HCEC 1CT (cell line): ENCODE data around the gene COPZ1.
A peak's percentile ranks its signal among the peaks of the same experiment; 100 is the strongest.

Experiments
- DNase-seq: peaks from one replicate; pipeline ENCODE4 v3.0.0-alpha.2; 2017

COPZ1 gene

GRCh38 chr12:54379398-54380201 is 54.7 kb downstream of the COPZ1 start:
- peak; percentile 82 for DNase-seq

DNA sequence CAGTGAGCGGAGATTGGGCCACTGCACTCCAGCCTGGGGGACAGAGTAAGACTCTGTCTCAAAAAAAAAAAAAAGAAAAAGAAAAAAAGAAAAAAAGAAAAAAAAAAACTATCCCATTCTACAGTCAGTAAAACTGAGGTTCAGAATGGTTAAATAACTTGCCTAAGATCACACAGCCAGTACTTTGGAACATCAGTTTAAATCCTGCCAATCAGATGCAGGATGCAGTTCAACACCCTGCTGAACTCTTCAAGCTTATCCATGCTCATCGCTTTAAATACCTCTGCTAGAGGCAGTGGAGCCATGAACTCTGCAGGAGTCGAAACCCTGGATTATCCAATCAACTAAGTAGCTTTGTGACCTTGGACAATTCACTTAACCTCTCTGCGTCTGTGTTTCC is 56.2 kb downstream of the COPZ1 start:
- DNase-seq: no peak

GRCh38 chr12:54383041-54383609 is 58.2 kb downstream of the COPZ1 start:
- DNase-seq: peak; percentile 99

DNA sequence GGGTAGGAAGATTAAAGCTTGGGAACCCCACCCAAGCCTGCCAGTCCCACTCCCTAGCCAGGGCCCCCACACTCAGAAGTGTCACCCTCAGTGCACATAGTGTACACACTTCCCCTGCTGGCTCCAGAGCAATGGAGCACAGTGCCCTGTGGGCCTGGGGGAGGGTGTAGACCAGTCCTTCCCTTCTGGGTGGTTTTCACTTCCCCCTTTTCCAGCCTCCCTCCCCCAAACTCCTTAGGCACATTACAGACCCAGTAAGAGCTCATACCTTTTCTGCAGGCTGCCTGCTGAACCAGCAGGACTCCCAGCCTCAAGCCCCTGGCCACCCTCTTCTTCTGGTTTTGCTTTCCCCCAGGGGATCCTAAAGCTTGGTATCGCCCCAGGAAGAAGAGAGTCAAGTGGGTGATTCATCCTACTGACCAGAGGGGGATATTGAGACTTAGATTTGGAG is 59.7 kb downstream of the COPZ1 start, which contains the start of gene ZNF385A:
TSS of gene ZNF385A (minus strand) at position 143 of the 451 bp plus-strand sequence. CDS start 219 bp downstream, outside the sequence.
- DNase-seq: no peak

DNA sequence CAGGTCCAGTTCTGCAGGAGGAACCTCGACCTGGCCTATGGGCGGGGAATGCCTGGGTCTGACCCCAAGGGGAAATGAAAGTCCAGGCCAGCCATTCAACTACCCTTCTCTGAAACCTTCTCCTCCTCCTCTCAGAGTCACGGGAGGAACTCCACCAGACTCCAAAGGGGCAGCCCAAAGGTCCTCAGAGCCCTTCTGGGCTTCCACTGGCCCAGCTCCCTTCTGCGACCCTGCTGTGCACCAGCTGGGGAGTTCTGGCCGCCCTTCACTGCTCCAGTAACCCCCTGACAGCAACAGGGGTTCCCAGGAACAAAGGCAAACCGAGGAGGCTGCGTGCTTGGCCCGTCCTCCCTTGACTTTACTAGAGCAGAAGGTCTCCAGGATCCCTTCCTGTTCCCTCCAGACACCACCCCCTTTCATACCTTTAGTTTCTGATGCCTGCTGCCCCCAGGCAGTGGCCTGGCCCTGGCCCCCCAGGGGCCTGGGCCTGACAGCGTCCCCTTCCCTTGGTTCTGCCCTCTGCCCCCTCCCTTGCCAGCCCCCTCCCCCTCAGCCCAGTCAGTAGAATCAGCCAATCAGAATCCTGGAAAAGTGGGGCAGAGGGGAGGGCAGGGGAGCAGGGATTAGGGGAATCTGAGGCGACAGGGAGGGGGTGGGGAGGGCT is 60.5 kb downstream of the COPZ1 start:
- DNase-seq: no peak

DNA sequence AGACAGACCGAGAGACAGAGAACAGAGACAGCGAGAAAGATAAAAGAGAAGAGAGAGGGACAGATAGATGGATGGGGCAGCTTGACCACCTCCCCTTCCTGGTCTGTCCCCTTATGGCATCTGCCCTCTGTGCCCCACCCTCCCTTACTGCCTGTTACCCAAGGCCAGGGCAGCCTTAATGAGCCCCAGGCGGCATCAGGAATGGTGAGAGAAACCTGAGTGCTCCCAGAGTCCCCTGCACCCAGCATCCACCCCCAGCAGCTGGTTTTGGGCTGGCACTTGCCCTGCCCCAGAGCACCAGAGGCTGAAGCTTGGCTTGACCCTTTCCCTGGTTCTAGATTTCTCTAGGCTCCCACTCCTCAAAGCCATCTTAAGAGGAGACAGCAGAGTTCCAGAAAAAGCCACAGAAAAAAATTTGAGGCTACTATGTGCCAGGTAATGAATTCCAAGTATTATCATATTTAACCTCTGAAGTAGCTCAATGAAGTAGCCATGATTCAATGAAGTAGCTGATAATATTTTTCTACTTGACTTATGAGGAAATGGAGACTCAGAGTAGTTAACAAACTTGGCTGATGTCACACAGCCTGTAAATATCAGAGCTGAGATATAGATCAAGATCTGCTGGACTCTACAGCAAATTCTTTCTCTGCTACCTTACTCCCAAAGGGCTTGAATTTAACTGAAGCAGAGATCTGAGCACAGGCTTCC is 61.6 kb downstream of the COPZ1 start:
- DNase-seq: no peak

DNA sequence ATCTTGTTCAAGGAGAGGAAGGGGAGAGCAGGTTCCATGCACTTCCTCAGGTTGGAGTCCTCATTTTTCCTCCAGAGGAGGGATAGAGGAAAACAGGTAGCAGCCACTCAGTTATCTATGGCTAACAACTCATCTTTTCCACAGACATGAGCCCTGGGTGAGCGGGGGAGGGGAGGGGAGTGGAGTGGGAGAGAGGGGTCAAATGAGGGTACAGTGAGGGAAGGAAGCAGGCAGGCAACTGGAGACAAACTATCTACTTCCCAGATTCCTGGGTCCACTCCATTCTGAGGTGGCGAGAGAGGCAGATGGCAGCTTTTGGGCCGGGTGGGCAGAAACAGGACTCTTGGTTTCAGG is 62.2 kb downstream of the COPZ1 start:
- no peak for DNase-seq

GRCh38 chr12:54388237-54389133 is 63.6 kb downstream of the COPZ1 start:
- DNase-seq: no peak

DNA sequence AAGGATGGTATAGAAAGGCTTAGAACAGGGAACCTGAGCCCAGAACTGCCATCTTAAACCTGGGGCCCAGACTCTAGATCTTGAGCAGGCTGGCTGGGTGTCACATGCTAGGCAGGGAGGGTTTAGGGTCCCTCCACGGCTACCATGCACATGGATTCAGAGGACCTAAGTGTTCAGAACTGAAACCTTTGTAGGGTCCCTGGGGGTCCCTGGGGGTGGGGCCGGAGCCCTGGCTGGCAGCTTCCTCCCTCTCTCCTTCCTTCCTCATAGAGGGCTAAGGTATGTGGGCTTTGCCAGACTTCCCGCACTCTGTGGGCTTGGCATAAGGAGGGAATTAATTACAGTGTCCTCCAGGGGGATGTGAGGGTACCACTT is 64.2 kb downstream of the COPZ1 start:
- DNase-seq: no peak

- no peak for DNase-seq
Observed at GRCh38 chr12:54389607-54390175, 64.8 kb downstream of the COPZ1 start.

DNA sequence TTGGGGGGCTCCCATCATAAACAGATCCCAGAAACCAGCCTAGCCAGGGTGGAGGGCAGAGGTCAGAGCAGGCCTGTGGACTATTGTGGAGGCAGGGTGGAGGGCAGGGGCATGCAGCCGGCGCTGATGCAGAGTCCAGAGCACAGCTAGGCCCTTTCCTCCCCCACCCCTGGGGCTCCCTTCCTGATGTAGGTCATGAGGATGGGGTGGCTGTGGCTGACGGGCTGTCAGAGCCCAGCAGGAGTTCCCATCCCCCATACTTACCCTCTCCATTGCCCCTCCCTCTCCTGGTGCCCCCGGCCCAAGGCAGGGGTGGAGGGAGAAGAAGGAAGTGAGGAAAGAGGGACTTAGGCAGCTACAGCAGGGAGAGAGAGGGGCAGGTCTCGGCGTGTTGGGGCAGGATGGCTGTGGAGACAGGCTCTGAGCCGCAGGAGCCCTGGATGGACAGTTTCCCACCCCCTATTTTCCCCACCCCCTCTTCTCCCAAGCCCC is 65.3 kb downstream of the COPZ1 start:
- DNase-seq: no peak

DNA sequence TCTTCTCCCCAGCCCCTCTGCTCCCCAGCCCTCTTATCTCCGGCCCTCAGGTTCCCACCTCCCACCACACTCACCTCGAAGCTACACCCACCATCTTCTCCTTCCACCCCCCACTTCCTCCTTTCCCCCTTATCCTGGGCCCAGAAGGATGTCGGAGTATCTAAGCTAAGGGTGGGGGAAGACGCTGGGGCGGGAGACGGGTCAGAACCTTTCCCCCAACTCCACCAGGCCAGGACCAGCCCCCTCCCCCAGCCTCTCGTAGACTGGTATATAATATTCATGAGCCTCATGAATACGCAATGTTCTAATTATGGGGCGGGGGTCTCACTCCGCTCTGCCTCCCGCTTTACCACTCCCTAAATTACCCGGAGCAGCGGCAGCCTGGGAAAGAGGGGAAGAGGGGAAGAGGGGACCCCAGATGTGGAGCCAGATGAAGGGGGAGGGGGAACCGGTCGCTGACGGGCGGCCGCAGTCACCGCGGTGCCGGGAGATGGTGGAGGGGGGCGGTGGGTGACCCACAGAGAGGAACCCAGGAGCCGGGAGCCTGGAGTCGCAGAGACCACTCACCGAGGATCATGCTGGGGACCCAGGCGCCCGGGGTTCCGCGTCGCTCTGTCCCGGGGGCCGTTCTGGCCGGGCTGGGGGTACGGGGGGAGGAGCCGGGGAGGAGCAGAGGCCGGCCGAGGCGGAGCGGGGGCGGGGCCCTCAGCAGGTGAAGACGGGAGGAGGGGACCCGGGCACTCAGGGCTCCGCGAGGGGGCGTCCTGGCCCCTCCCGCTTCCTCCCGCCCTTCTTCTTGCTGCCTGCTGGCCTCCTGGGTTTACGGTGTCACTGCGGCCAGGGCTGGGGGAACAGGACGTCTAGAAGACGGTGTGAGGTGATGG is 66.0 kb downstream of the COPZ1 start:
- DNase-seq: no peak

- no peak for DNase-seq
Observed at GRCh38 chr12:54392485-54393206, 67.7 kb downstream of the COPZ1 start.

GRCh38 chr12:54393207-54393609 is 68.3 kb downstream of the COPZ1 start:
- no peak for DNase-seq

DNA sequence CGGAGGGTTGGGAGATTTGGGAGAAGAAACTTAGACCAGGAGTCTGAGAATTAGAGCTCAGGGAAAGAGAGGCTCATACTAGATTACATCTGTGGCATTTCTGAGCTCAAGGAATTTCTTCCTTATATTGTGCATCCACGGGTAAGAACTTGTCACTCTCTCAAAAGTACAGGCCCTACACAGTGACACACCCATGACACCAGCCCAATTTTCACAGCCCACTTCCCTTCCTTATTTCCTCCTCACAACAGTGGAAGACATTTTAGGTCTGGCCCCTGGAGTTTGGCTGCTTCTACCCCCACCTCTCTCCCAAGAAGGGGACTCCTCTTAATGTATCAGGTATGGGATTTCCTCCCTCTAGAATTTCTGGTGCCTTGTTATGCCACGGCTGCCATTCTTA is 68.8 kb downstream of the COPZ1 start:
- no peak for DNase-seq

GRCh38 chr12:54394281-54394719 is 69.4 kb downstream of the COPZ1 start:
- DNase-seq: peak; percentile 50

DNA sequence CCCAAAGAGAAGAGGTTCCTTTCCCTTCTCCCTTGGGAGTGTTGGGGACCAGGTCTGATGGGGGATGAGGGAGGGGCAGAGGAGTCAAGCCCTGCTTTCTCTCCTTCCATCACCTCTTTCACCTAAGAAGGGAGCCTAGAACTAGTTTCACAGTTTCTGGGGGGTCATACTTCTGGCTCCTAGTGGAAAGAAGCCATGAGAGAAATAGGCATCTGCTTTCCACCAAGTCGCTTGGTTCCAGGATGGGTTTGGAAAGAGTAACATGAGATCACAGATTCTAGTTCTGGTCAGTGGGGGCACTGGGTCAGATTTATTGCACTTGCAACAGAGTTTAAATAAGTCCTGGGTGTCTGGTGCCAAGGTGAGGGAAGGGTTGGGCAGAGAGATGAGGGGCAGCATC is 70.1 kb downstream of the COPZ1 start:
- DNase-seq: no peak

DNA sequence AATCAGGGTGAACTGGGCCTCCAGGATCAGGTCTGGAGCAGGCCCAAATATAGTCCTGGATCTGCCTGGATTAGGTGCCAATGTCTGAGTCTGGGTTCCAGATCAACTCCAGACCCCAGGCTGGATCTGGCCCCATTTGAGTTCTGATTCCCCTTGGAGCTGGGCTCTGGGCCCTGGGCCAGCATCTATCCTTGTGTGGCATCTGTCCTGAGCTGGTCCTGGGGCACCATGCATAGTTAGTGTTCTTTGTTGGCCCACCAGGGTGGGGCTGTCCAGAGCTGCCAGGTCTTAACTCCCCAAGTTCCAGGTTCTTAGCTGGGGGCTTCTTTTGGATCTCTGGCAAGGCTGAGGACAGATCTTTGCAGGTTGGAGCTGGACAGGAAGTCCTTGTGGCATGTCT is 70.6 kb downstream of the COPZ1 start:
- DNase-seq: no peak

DNA sequence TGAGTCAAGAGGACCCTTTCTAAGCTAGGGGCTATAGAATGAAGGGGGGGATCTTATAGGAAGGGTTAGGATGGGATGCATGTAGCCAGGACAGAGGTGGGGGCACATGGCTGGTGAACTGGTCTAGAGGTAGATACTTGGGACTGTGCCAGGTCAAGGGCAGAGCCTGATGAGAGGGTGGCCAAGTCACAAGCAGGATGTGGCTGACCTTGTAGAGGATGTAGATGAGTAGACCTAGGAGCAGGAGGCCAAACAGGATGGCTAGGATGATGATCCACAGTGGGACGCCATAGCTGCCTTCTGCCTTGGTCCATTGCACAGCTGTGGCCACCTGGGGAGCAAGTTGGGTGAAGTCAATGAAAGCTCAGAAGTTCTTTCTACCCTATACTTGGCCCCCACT is 72.2 kb downstream of the COPZ1 start:
- DNase-seq: no peak

DNA sequence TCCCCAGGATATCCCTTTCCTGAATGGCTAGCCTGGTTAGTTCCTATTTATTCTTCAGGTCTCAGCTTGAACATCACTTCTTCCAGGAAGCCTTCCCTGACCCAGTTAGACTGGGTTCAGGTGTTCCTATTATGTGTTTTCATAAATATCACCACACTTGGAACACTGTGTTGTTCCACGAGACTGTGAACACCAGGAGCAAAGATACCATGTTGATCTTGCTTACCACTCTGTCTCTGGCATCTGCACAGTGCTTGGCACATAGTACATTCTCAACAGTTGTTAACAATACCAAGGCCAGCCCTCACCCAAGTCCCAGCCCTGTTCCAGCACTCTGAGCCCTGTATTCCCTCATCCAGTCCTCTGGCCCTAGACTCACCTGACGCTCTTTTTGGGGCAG is 73.3 kb downstream of the COPZ1 start:
- no peak for DNase-seq
